ENCODE measurements around the gene NEK4. TPM values are rescaled to one million over a fixed set of nuclear protein-coding genes. Genes with fewer than 3 reads are reported as not detected.

NEK4 gene
- polyA plus RNA-seq, 1 of the 3 experiments (the other 2 are of a cell fraction) = 8.8 TPM

- TF ChIP-seq, protein P1, sequence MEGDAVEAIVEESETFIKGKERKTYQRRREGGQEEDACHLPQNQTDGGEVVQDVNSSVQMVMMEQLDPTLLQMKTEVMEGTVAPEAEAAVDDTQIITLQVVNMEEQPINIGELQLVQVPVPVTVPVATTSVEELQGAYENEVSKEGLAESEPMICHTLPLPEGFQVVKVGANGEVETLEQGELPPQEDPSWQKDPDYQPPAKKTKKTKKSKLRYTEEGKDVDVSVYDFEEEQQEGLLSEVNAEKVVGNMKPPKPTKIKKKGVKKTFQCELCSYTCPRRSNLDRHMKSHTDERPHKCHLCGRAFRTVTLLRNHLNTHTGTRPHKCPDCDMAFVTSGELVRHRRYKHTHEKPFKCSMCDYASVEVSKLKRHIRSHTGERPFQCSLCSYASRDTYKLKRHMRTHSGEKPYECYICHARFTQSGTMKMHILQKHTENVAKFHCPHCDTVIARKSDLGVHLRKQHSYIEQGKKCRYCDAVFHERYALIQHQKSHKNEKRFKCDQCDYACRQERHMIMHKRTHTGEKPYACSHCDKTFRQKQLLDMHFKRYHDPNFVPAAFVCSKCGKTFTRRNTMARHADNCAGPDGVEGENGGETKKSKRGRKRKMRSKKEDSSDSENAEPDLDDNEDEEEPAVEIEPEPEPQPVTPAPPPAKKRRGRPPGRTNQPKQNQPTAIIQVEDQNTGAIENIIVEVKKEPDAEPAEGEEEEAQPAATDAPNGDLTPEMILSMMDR (IDR thresholded peaks at IDR 0.05) = no peak
- TF ChIP-seq NFIC (IDR thresholded peaks at IDR 0.05; ENCODE audit: borderline replicate concordance) (no peak), RFX5 (IDR thresholded peaks at IDR 0.05; ENCODE audit: low read length) (no peak)
- TF ChIP-seq, protein P2, sequence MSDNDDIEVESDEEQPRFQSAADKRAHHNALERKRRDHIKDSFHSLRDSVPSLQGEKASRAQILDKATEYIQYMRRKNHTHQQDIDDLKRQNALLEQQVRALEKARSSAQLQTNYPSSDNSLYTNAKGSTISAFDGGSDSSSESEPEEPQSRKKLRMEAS (IDR thresholded peaks at IDR 0.05; ENCODE audit: low read depth) = no peak
Measured at GRCh38 chr3:52774901-52775864, 4.4 kb upstream of the NEK4 start (continued).

GRCh38 chr3:52774066-52774713, 3.5 kb upstream of the NEK4 start:
- CTCF ChIA-PET = no interaction called here
- WGBS (ENCODE audit: low lambda C conversion rate) = 78% methylated on average over 8 of the region's 8 CpGs
- Histone ChIP-seq H3K9ac (no peak overlapping the region), H2AFZ (ENCODE audit: low read depth) (no peak overlapping the region), H3K9me2 (no peaks in the 10 kb centered on the region), H3K27ac (ENCODE audit: low read depth in 2 of 2, low read length in 1 of 2) (no peak overlapping the region), H4K20me1 (ENCODE audit: insufficient read depth) (no peaks in the 10 kb centered on the region), H3K4me2 (no peak overlapping the region), H3K4me3 (ENCODE audit: low read depth in 2 of 2, low read length in 1 of 2) (no peak overlapping the region), H3K4me1 (ENCODE audit: control insufficient read depth in 1 of 2, insufficient read depth in 2 of 2, low read depth in 1 of 2, low read length in 1 of 2) (peaks cover 0 to 17% of the 10 kb centered on the region in 2 experiments; a peak in 2 of 4 replicates), H3K27me3 (ENCODE audit: insufficient read depth) (no peaks in the 10 kb centered on the region), H3F3A (replicated peaks; ENCODE audit: insufficient read depth) (no peaks in the 10 kb centered on the region), H3K79me2 (ENCODE audit: insufficient read depth) (peaks cover 12% of the 10 kb centered on the region), H3K36me3 (replicated peaks in 1 of 2; ENCODE audit: control insufficient read depth in 1 of 2, insufficient read depth in 2 of 2, low read length in 1 of 2) (no peaks in the 10 kb centered on the region), H3K9me3 (no peaks in the 10 kb centered on the region)
- no peak for TF ChIP-seq POLR2AphosphoS5 (IDR thresholded peaks at IDR 0.05; ENCODE audit: low read depth, low read length)
- TF ChIP-seq FOSL2 (IDR thresholded peaks at IDR 0.05; ENCODE audit: borderline replicate concordance, low read depth) = no peak
- TF ChIP-seq, protein P3, sequence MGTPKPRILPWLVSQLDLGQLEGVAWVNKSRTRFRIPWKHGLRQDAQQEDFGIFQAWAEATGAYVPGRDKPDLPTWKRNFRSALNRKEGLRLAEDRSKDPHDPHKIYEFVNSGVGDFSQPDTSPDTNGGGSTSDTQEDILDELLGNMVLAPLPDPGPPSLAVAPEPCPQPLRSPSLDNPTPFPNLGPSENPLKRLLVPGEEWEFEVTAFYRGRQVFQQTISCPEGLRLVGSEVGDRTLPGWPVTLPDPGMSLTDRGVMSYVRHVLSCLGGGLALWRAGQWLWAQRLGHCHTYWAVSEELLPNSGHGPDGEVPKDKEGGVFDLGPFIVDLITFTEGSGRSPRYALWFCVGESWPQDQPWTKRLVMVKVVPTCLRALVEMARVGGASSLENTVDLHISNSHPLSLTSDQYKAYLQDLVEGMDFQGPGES (IDR thresholded peaks at IDR 0.05; ENCODE audit: low read depth, low read length) = no peak
- TF ChIP-seq, protein P4, sequence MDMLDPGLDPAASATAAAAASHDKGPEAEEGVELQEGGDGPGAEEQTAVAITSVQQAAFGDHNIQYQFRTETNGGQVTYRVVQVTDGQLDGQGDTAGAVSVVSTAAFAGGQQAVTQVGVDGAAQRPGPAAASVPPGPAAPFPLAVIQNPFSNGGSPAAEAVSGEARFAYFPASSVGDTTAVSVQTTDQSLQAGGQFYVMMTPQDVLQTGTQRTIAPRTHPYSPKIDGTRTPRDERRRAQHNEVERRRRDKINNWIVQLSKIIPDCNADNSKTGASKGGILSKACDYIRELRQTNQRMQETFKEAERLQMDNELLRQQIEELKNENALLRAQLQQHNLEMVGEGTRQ (IDR thresholded peaks at IDR 0.05; ENCODE audit: borderline replicate concordance, low read depth, low read length) = no peak
- TF ChIP-seq, protein P2 (IDR thresholded peaks at IDR 0.05; ENCODE audit: low read depth) = no peak
- TF ChIP-seq, protein P1 (IDR thresholded peaks at IDR 0.05) = no peak
- no peak for TF ChIP-seq YY1 (IDR thresholded peaks at IDR 0.05; ENCODE audit: low read depth)
- TF ChIP-seq, protein P5, sequence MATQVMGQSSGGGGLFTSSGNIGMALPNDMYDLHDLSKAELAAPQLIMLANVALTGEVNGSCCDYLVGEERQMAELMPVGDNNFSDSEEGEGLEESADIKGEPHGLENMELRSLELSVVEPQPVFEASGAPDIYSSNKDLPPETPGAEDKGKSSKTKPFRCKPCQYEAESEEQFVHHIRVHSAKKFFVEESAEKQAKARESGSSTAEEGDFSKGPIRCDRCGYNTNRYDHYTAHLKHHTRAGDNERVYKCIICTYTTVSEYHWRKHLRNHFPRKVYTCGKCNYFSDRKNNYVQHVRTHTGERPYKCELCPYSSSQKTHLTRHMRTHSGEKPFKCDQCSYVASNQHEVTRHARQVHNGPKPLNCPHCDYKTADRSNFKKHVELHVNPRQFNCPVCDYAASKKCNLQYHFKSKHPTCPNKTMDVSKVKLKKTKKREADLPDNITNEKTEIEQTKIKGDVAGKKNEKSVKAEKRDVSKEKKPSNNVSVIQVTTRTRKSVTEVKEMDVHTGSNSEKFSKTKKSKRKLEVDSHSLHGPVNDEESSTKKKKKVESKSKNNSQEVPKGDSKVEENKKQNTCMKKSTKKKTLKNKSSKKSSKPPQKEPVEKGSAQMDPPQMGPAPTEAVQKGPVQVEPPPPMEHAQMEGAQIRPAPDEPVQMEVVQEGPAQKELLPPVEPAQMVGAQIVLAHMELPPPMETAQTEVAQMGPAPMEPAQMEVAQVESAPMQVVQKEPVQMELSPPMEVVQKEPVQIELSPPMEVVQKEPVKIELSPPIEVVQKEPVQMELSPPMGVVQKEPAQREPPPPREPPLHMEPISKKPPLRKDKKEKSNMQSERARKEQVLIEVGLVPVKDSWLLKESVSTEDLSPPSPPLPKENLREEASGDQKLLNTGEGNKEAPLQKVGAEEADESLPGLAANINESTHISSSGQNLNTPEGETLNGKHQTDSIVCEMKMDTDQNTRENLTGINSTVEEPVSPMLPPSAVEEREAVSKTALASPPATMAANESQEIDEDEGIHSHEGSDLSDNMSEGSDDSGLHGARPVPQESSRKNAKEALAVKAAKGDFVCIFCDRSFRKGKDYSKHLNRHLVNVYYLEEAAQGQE (IDR thresholded peaks at IDR 0.05; ENCODE audit: low read depth, low read length) = no peak
- no peak for TF ChIP-seq CHD2 (IDR thresholded peaks at IDR 0.05; ENCODE audit: low read length, partially characterized antibody)
- POLR2A ChIA-PET = interaction anchor here (0.6 kb wide), 1 partner anchor 738 kb away, joined by 3 read pairs; no protein-coding TSS in a partner anchor
- no peak for DNase-seq
